ENCODE results near the gene ELMOD3. TPM values are rescaled to one million over a fixed set of nuclear protein-coding genes. Genes with fewer than 3 reads are reported as not detected.

Gene ELMOD3
- total and polyA plus RNA-seq, 2 of the 8 experiments (the other 6 are each of a cell fraction or from before 2014, with no cell fraction given), result 8.5 to 10.2 TPM

DNA sequence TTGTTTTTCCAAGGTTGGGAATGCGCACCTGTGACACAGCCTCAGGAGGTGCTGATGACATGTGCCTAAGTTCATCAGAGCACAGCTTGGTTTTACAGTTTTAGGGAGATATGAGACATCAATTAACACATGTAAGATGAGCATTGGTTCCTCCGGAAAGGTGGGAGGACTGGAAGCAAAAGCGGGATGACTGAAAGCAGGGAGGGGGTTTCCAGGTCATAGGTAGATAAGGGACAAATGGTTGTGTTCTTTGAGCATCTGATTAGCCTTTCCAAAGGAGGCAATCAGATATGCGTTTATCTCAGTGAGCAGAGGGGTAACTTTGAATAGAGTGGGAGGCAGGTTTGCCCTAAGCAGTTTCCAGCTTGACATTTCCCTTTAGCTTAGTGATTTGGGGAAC is 29.3 kb downstream of the ELMOD3 start (continued):
- TF ChIP-seq TCF12 (IDR thresholded peaks at IDR 0.05; ENCODE audit: low read depth, low read length), result no peak

Data from H1 (cell line).